Activated B cell treated with CpG ODN at 0.5 μM for 24 hours (primary cell): ENCODE measurements around the gene ACSM3. TPM values are rescaled to one million over a fixed set of nuclear protein-coding genes. Genes with fewer than 3 reads are reported as not detected.

Experiments used
- ATAC-seq: fragments of 200-7000 bp; cut with Tn5 transposase; one replicate; pipeline ENCODE4 v1.10.0; 2021; ENCODE audit warnings: low read depth, mild to moderate bottlenecking, moderate library complexity
- CTCF ChIA-PET: fragments of 350-600 bp; sonication (Branson Sonifier 250); formaldehyde crosslinking; loops from one replicate; lab custom pipeline; 2021; ENCODE audit warnings: antibody characterized with exemption; lab: Charles Lee
- POLR2A ChIA-PET: fragments of 350-600 bp; sonication (Branson Sonifier 250); formaldehyde crosslinking; loops from one replicate; lab custom pipeline; 2021; ENCODE audit warnings: antibody characterized with exemption; lab: Charles Lee
- DNase-seq: peaks from one replicate; pipeline ENCODE4 v3.0.0; 2022
- H3K27ac Mint-ChIP-seq: one replicate; pipeline ENCODE4 v1.8.0; 2020; ENCODE audit warnings: mixed read lengths
- H3K27me3 Mint-ChIP-seq: one replicate; pipeline ENCODE4 v1.8.0; 2021; ENCODE audit warnings: mixed read lengths
- H3K36me3 Mint-ChIP-seq: one replicate; pipeline ENCODE4 v1.8.0; 2021; ENCODE audit warnings: low read depth, mixed read lengths
- H3K4me1 Mint-ChIP-seq: one replicate; pipeline ENCODE4 v1.8.0; 2021; ENCODE audit warnings: mixed read lengths
- H3K4me3 Mint-ChIP-seq: one replicate; pipeline ENCODE4 v1.8.0; 2020; ENCODE audit warnings: mild to moderate bottlenecking, mixed read lengths
- H3K9me3 Mint-ChIP-seq: one replicate; pipeline ENCODE4 v1.8.0; 2020; ENCODE audit warnings: mixed read lengths
- CTCF ChIP-seq: fragments of 200-600 bp; IDR thresholded peaks from one replicate; pipeline ENCODE4 v1.8.0; 2022; ENCODE audit warnings: antibody characterized with exemption, mild to moderate bottlenecking
- intact Hi-C: fragments of 100-400 bp; cut with micrococcal nuclease; formaldehyde crosslinking; loops from one replicate; pipeline ENCODE4 v1.15.1; 2024
- total RNA-seq: library from RNA; stranded (reverse); gene quantifications from 2 replicates; pipeline ENCODE4 v1.2.3, GENCODE V29; 2022

The ACSM3 gene
- total RNA-seq, 1 donor from 2014 or later: 13.6 TPM

- no peaks in the 10 kb centered on the region for H3K36me3 Mint-ChIP-seq
- H3K4me3 Mint-ChIP-seq: no peak overlapping the region
- H3K4me1 Mint-ChIP-seq: peaks cover 7% of the 10 kb centered on the region
- no peaks in the 10 kb centered on the region for H3K27me3 Mint-ChIP-seq
- CTCF ChIA-PET: no interaction called here
- H3K27ac Mint-ChIP-seq: no peak overlapping the region
- TF ChIP-seq CTCF: no peak
- DNase-seq (no peak), ATAC-seq (no peak)
- POLR2A ChIA-PET: no interaction called here
- H3K9me3 Mint-ChIP-seq: no peaks in the 10 kb centered on the region
- intact Hi-C loops: no loop called here
Measured at GRCh38 chr16:20822521-20823325, 58.9 kb downstream of the ACSM3 start.

- Mint-ChIP-seq H3K4me1 (peaks cover 7% of the 10 kb centered on the region), H3K27ac (no peak overlapping the region), H3K4me3 (no peak overlapping the region), H3K27me3 (no peaks in the 10 kb centered on the region), H3K36me3 (no peaks in the 10 kb centered on the region), H3K9me3 (no peaks in the 10 kb centered on the region)
- ChIA-PET CTCF (no interaction called here), POLR2A (no interaction called here)
- intact Hi-C loops: no loop called here
- TF ChIP-seq CTCF: no peak
- DNase-seq: no peak
- ATAC-seq: no peak
Measured at GRCh38 chr16:20826039-20826566, 62.3 kb downstream of the ACSM3 start.

- ChIA-PET POLR2A (no interaction called here), CTCF (no interaction called here)
- DNase-seq (no peak), ATAC-seq (no peak)
- H3K27me3 Mint-ChIP-seq: no peaks in the 10 kb centered on the region
- no peak for TF ChIP-seq CTCF
- no peaks in the 10 kb centered on the region for H3K4me1 Mint-ChIP-seq
- intact Hi-C loops: no loop called here
- no peak overlapping the region for H3K4me3 Mint-ChIP-seq
- H3K9me3 Mint-ChIP-seq: peaks cover 2% of the 10 kb centered on the region
- no peak overlapping the region for H3K27ac Mint-ChIP-seq
- no peaks in the 10 kb centered on the region for H3K36me3 Mint-ChIP-seq
Measured at GRCh38 chr16:20829536-20829935, 65.7 kb downstream of the ACSM3 start.

GRCh38 chr16:20830372-20830771, 66.6 kb downstream of the ACSM3 start:
- no peaks in the 10 kb centered on the region for H3K36me3 Mint-ChIP-seq
- no peak overlapping the region for H3K27ac Mint-ChIP-seq
- TF ChIP-seq CTCF: no peak
- no peaks in the 10 kb centered on the region for H3K27me3 Mint-ChIP-seq
- CTCF ChIA-PET: no interaction called here
- DNase-seq (no peak), ATAC-seq (no peak)
- H3K4me1 Mint-ChIP-seq: no peaks in the 10 kb centered on the region
- intact Hi-C loops: no loop called here
- no peak overlapping the region for H3K4me3 Mint-ChIP-seq
- H3K9me3 Mint-ChIP-seq: peaks cover 2% of the 10 kb centered on the region
- POLR2A ChIA-PET: no interaction called here

- Mint-ChIP-seq H3K27me3 (no peaks in the 10 kb centered on the region), H3K4me3 (no peak overlapping the region), H3K27ac (no peak overlapping the region), H3K4me1 (peaks cover 2% of the 10 kb centered on the region), H3K36me3 (no peaks in the 10 kb centered on the region), H3K9me3 (peaks cover 14% of the 10 kb centered on the region)
- ChIA-PET POLR2A (no interaction called here), CTCF (interaction anchor here (1.6 kb wide), 1 partner anchor 251 kb away, joined by 3 read pairs; no protein-coding TSS in a partner anchor)
- DNase-seq: no peak
- intact Hi-C loops: no loop called here
- TF ChIP-seq CTCF: no peak
- no peak for ATAC-seq
Measured at GRCh38 chr16:20833086-20833485, 69.3 kb downstream of the ACSM3 start.
